HepG2 (cell line): ENCODE measurements around the gene RAB40C. TPM values are rescaled to one million over a fixed set of nuclear protein-coding genes. Genes with fewer than 3 reads are reported as not detected.

Experiments
- FOXO1 ChIP-seq: sonication (generic); formaldehyde crosslinking; IDR thresholded peaks from 2 replicates; pipeline ENCODE4 v1.4.0; 2020; ENCODE audit warnings: missing genetic modification reagents
- GATAD2A ChIP-seq: IDR thresholded peaks from 2 replicates; pipeline ENCODE4 v1.6.1; 2016
- MLX ChIP-seq: IDR thresholded peaks from 2 replicates; pipeline ENCODE4 v1.6.1; 2016
- REST ChIP-seq, 2 experiments: IDR thresholded peaks; 2 replicates each; pipeline ENCODE4 v1.6.1; 2011 to 2012; ENCODE audit warnings: low read length in 2 of 2, borderline replicate concordance in 1 of 2, low read depth in 1 of 2, mild to moderate bottlenecking in 1 of 2, moderate library complexity in 1 of 2
- TFDP1 ChIP-seq: IDR thresholded peaks from 2 replicates; pipeline ENCODE4 v1.6.1; 2016; ENCODE audit warnings: missing compliant biosample characterization, missing genetic modification reagents, borderline replicate concordance
- ZFP37 ChIP-seq: sonication (generic); formaldehyde crosslinking; IDR thresholded peaks from 2 replicates; pipeline ENCODE4 v1.4.0; 2020; ENCODE audit warnings: missing genetic modification reagents, borderline replicate concordance
- ZKSCAN5 ChIP-seq: sonication (generic); formaldehyde crosslinking; IDR thresholded peaks from 2 replicates; pipeline ENCODE4 v1.5.1; 2020; ENCODE audit warnings: mild to moderate bottlenecking, missing genetic modification reagents
- ZNF121 ChIP-seq: sonication (generic); formaldehyde crosslinking; IDR thresholded peaks from 2 replicates; pipeline ENCODE4 v1.5.0; 2020; ENCODE audit warnings: mild to moderate bottlenecking, missing genetic modification reagents
- ZNF598 ChIP-seq: sonication (generic); formaldehyde crosslinking; IDR thresholded peaks from 2 replicates; pipeline ENCODE4 v1.5.1; 2020; ENCODE audit warnings: mild to moderate bottlenecking, missing genetic modification reagents, borderline replicate concordance
- ZNF770 ChIP-seq: sonication (generic); formaldehyde crosslinking; IDR thresholded peaks from 2 replicates; pipeline ENCODE4 v1.5.0; 2020; ENCODE audit warnings: mild to moderate bottlenecking, missing genetic modification reagents
- ZNF883 ChIP-seq: sonication (generic); formaldehyde crosslinking; IDR thresholded peaks from 2 replicates; pipeline ENCODE4 v1.5.1; 2020; ENCODE audit warnings: mild to moderate bottlenecking, missing genetic modification reagents; ENCODE audit errors: not compliant biosample characterization
- polyA plus RNA-seq, 8 experiments: library from polyadenylated mRNA; depleted of rRNA in 3 of 8; stranded (reverse) in 7 of 8; unstranded in 1 of 8; fragments of >200 nt; fragmentation: Illumina TruSeq in 4 of 8; extraction: Trizol in 4 of 8; gene quantifications; 2 replicates each; pipeline versions ENCODE4 v1.2.1 to v1.2.3, GENCODE V29; 2011 to 2016; ENCODE audit warnings: low read depth in 4 of 8, missing spikeins in 1 of 8, mixed read lengths in 1 of 8; ENCODE audit not compliant: insufficient read depth in 1 of 8
- total RNA-seq, 5 experiments: library from RNA; depleted of rRNA; stranded (reverse); fragments of >200 nt; fragmentation: Illumina TruSeq; extraction: Trizol; gene quantifications; 2 replicates each; pipeline ENCODE4 v1.2.3, GENCODE V29; 2016; ENCODE audit warnings: low read depth in 1 of 5

RAB40C gene
- total and polyA plus RNA-seq, 2 of the 13 experiments (the other 11 are each of a cell fraction or from before 2014, with no cell fraction given), result 7.7 to 11.5 TPM

- TF ChIP-seq FOXO1 (CRISPR knock-in tag) (0 out of 2 replicates have a peak, but pooled peaks have one; percentile 15), ZFP37 (peak; percentile 38; the same call in 1 of the 2 replicates), ZKSCAN5 (CRISPR knock-in tag) (no peak), ZNF121 (CRISPR knock-in tag) (peak; percentile 72), MLX (CRISPR knock-in tag) (peak; percentile 23; the same call in 1 of the 2 replicates), GATAD2A (CRISPR knock-in tag) (peak; percentile 73), REST (IDR thresholded peaks at IDR 0.05; ENCODE audit: borderline replicate concordance in 1 of 2, low read depth in 1 of 2, low read length in 2 of 2) (no peak), ZNF770 (0 out of 2 replicates have a peak, but pooled peaks have one; percentile 26), ZNF598 (CRISPR knock-in tag) (peak; percentile 83; the same call in 1 of the 2 replicates), TFDP1 (peak; percentile 85; the same call in 1 of the 2 replicates), ZNF883 (peak; percentile 81)
These were observed 2.8 kb downstream of the RAB40C start (continued) for GRCh38 chr16:592518-593306.
